Midbrain (tissue), 1 donor: ENCODE data around the gene TCTN2.

Experiments used
- DNase-seq: peaks from one replicate; lab custom pipeline; 2025; lab: John Stamatoyannopoulos, UW

TCTN2 gene

GRCh38 chr12:123686636-123687190, 15.8 kb downstream of the TCTN2 start:
- DNase-seq = no peak

- DNase-seq = no peak
Observed at GRCh38 chr12:123690191-123690840, 19.4 kb downstream of the TCTN2 start.

- DNase-seq = no peak
Observed at GRCh38 chr12:123696207-123696606, 25.3 kb downstream of the TCTN2 start.

GRCh38 chr12:123696646-123697045, 25.7 kb downstream of the TCTN2 start:
- DNase-seq = no peak

- no peak for DNase-seq
Observed at GRCh38 chr12:123705935-123706334, 35.0 kb downstream of the TCTN2 start.

- DNase-seq = no peak
Observed at GRCh38 chr12:123707466-123707865, 36.6 kb downstream of the TCTN2 start.

- DNase-seq = no peak
Observed at GRCh38 chr12:123712780-123713319, 41.9 kb downstream of the TCTN2 start.

GRCh38 chr12:123713398-123713797, 42.5 kb downstream of the TCTN2 start:
- DNase-seq = no peak

GRCh38 chr12:123713823-123714585, 43.1 kb downstream of the TCTN2 start:
- DNase-seq = no peak

- no peak for DNase-seq
Observed at GRCh38 chr12:123715195-123715594, 44.3 kb downstream of the TCTN2 start.

- no peak for DNase-seq
Observed at GRCh38 chr12:123717350-123717749, 46.4 kb downstream of the TCTN2 start.

GRCh38 chr12:123720141-123720814, 49.4 kb downstream of the TCTN2 start:
- no peak for DNase-seq

GRCh38 chr12:123721245-123721644, 50.3 kb downstream of the TCTN2 start:
- no peak for DNase-seq

- no peak for DNase-seq
Observed at GRCh38 chr12:123723011-123723410, 52.1 kb downstream of the TCTN2 start.

GRCh38 chr12:123723765-123724164, 52.9 kb downstream of the TCTN2 start:
- DNase-seq = no peak

GRCh38 chr12:123726244-123726643, 55.3 kb downstream of the TCTN2 start:
- no peak for DNase-seq

GRCh38 chr12:123726962-123727361, 56.0 kb downstream of the TCTN2 start:
- no peak for DNase-seq

GRCh38 chr12:123727878-123728277, 57.0 kb downstream of the TCTN2 start:
- DNase-seq = no peak

- no peak for DNase-seq
Observed at GRCh38 chr12:123731596-123731995, 60.7 kb downstream of the TCTN2 start.

GRCh38 chr12:123732251-123732650, 61.3 kb downstream of the TCTN2 start:
- no peak for DNase-seq

GRCh38 chr12:123733229-123733628, 62.3 kb downstream of the TCTN2 start:
- DNase-seq = no peak

GRCh38 chr12:123734268-123734667, 63.4 kb downstream of the TCTN2 start:
- no peak for DNase-seq
